PC-3 (cell line): ENCODE measurements around the gene PPP1R16B. TPM values are rescaled to one million over a fixed set of nuclear protein-coding genes. Genes with fewer than 3 reads are reported as not detected.

Experiments used
- ATAC-seq: fragments of 200-7000 bp; cut with Tn5 transposase; 2 replicates; pipeline ENCODE4 v1.9.1; 2020; ENCODE audit warnings: mild to moderate bottlenecking, moderate library complexity
- BruUV-seq: library from RNA; stranded (reverse); fragments of 400-500 nt; replicated peaks from 2 replicates; lab custom pipeline; 2021; lab: Mats Ljungman, UMichigan
- CTCF ChIA-PET: fragments of 300-600 bp; sonication (Branson Sonifier 250); formaldehyde crosslinking; loops from one replicate; lab custom pipeline; 2022; ENCODE audit warnings: antibody characterized with exemption; lab: Charles Lee
- POLR2A ChIA-PET: fragments of 300-600 bp; sonication (Branson Sonifier 250); formaldehyde crosslinking; loops from one replicate; lab custom pipeline; 2022; ENCODE audit warnings: antibody characterized with exemption; ENCODE audit not compliant: unreplicated experiment; lab: Charles Lee
- DNase-seq: peaks from one replicate; pipeline ENCODE4 v3.0.0-alpha.2; 2015
- H2AFZ ChIP-seq: fragments of 300-600 bp; sonication (generic); 2 replicates; pipeline ENCODE4 v1.6.0; 2016; ENCODE audit warnings: antibody characterized with exemption, low read length
- H3F3A ChIP-seq: fragments of 300-600 bp; sonication (generic); one replicate; pipeline ENCODE4 v1.6.0; 2017; ENCODE audit warnings: antibody characterized with exemption, low read length, control low read depth, mild to moderate bottlenecking; ENCODE audit not compliant: unreplicated experiment
- H3K27ac ChIP-seq: fragments of 300-600 bp; sonication (generic); 2 replicates; pipeline ENCODE4 v1.5.1; 2016; ENCODE audit warnings: mild to moderate bottlenecking, low read length
- H3K27me3 ChIP-seq: fragments of 300-600 bp; sonication (generic); 2 replicates; pipeline ENCODE4 v1.6.1; 2016; ENCODE audit warnings: low read length, mixed read lengths
- H3K36me3 ChIP-seq: fragments of 300-600 bp; sonication (generic); 2 replicates; pipeline ENCODE4 v1.6.1; 2016; ENCODE audit warnings: low read depth, mixed run types, low read length, mixed read lengths
- H3K4me1 ChIP-seq: fragments of 300-600 bp; sonication (generic); 2 replicates; pipeline ENCODE4 v1.5.1; 2016; ENCODE audit warnings: low read length; ENCODE audit not compliant: insufficient read depth
- H3K4me2 ChIP-seq: fragments of 300-600 bp; sonication (generic); 2 replicates; pipeline ENCODE4 v1.6.0; 2016; ENCODE audit warnings: low read length
- H3K4me3 ChIP-seq: fragments of 300-600 bp; sonication (generic); 2 replicates; pipeline ENCODE4 v1.5.1; 2016; ENCODE audit warnings: mild to moderate bottlenecking, low read length, mixed read lengths
- H3K79me2 ChIP-seq: fragments of 300-600 bp; sonication (generic); 2 replicates; pipeline ENCODE4 v1.6.1; 2017; ENCODE audit warnings: low read length, mixed read lengths
- H3K9ac ChIP-seq: fragments of 300-600 bp; sonication (generic); 2 replicates; pipeline ENCODE4 v1.6.0; 2016; ENCODE audit warnings: mild to moderate bottlenecking, low read length
- H3K9me2 ChIP-seq: fragments of 300-600 bp; sonication (generic); replicated peaks from 2 replicates; pipeline ENCODE4 v1.6.1; 2016; ENCODE audit warnings: mixed run types, low read length, mixed read lengths
- H3K9me3 ChIP-seq: fragments of 300-600 bp; sonication (generic); 2 replicates; pipeline ENCODE4 v1.6.1; 2016; ENCODE audit warnings: low read length, mixed read lengths
- H4K20me1 ChIP-seq: fragments of 300-600 bp; sonication (generic); 2 replicates; pipeline ENCODE4 v1.6.1; 2016; ENCODE audit warnings: low read length, mixed read lengths
- EZH2 ChIP-seq: fragments of 300-600 bp; sonication (generic); IDR thresholded peaks from one replicate; pipeline ENCODE4 v1.6.1; 2017; ENCODE audit warnings: antibody characterized with exemption, mild to moderate bottlenecking, low read length; ENCODE audit not compliant: unreplicated experiment
- EZH2phosphoT487 ChIP-seq: fragments of 300-600 bp; sonication (generic); IDR thresholded peaks from 2 replicates; pipeline ENCODE4 v1.6.1; 2018; ENCODE audit warnings: mild to moderate bottlenecking, antibody characterized with exemption, low read length, borderline replicate concordance
- intact Hi-C: fragments of 100-400 bp; cut with micrococcal nuclease; formaldehyde crosslinking; loops from 2 replicates; pipeline ENCODE4 v1.9.0; 2023
- total RNA-seq: library from RNA; depleted of rRNA; stranded (reverse); fragments of >200 nt; gene quantifications from 2 replicates; pipeline ENCODE4 v1.2.3, GENCODE V29; 2014
- TF ChIP-seq, protein P1 (sequence below): fragments of 300-600 bp; sonication (generic); conservative IDR thresholded peaks from 2 replicates; pipeline ENCODE4 v1.5.1; 2017; ENCODE audit warnings: antibody characterized with exemption, low read depth, mild to moderate bottlenecking, low read length

Gene PPP1R16B
- total RNA-seq, 1 experiment from 2014 or later: 0.04 TPM

DNA sequence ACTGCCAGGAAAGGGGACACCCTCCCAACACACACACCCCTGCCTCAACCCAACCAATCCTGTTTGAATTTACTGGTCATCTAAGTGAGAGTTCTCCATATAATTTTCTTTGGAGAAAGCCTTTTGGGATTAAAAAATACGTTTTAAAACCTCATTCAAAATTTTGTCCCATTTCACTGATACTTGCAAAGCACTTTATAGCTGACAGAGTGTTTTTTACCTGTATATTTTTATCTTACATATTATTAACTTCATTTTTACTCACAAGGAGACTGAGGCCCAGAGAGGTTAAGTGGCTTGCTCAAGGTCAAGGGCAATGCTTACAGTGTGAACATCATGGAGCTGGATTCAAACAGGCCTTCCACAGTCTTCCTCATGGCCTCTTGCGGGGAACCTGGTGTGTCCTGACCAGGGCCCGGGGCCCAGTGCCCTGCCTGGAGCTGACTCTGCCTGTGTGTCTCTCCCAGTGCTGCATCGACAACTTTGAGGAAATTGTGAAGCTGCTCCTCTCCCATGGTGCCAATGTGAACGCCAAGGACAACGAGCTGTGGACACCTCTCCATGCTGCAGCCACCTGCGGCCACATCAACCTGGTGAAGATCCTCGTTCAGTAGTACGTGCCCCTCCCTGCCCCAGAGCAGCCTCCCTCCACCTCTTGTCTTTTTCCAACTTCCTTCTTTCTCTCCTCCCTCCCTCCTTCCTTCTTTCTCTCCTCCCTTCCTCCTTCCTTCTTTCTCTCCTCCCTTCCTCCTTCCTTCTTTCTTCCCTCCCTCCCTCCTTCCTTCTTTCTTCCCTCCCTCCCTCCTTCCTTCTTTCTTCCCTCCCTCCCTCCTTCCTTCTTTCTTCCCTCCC is 89.8 kb downstream of the PPP1R16B start:
- no peaks in the 10 kb centered on the region for H4K20me1 ChIP-seq
- H3K9me3 ChIP-seq: no peaks in the 10 kb centered on the region
- H3K27me3 ChIP-seq: peaks cover 14% of the 10 kb centered on the region; the same call in 1 of the 2 replicates
- no peaks in the 10 kb centered on the region for H3F3A ChIP-seq
- H3K4me2 ChIP-seq: no peak overlapping the region
- TF ChIP-seq EZH2: no peak
- no peak for TF ChIP-seq EZH2phosphoT487
- TF ChIP-seq, protein P1, sequence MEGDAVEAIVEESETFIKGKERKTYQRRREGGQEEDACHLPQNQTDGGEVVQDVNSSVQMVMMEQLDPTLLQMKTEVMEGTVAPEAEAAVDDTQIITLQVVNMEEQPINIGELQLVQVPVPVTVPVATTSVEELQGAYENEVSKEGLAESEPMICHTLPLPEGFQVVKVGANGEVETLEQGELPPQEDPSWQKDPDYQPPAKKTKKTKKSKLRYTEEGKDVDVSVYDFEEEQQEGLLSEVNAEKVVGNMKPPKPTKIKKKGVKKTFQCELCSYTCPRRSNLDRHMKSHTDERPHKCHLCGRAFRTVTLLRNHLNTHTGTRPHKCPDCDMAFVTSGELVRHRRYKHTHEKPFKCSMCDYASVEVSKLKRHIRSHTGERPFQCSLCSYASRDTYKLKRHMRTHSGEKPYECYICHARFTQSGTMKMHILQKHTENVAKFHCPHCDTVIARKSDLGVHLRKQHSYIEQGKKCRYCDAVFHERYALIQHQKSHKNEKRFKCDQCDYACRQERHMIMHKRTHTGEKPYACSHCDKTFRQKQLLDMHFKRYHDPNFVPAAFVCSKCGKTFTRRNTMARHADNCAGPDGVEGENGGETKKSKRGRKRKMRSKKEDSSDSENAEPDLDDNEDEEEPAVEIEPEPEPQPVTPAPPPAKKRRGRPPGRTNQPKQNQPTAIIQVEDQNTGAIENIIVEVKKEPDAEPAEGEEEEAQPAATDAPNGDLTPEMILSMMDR: no peak
- intact Hi-C loops: no loop called here
- POLR2A ChIA-PET: no interaction called here
- BruUV-seq: no TSS peak
- H3K4me1 ChIP-seq: peaks cover 4% of the 10 kb centered on the region; the same call in 1 of the 2 replicates
- H3K4me3 ChIP-seq: no peak overlapping the region
- H3K36me3 ChIP-seq: no peaks in the 10 kb centered on the region
- H3K9ac ChIP-seq: no peak overlapping the region
- CTCF ChIA-PET: interaction anchor here (0.6 kb wide), 1 partner anchor 18 kb away, joined by 3 read pairs; no protein-coding TSS in a partner anchor
- H3K79me2 ChIP-seq: no peaks in the 10 kb centered on the region
- H2AFZ ChIP-seq: no peak overlapping the region
- DNase-seq (no peak), ATAC-seq (no peak)
- H3K9me2 ChIP-seq: no peaks in the 10 kb centered on the region
- H3K27ac ChIP-seq: no peak overlapping the region

DNA sequence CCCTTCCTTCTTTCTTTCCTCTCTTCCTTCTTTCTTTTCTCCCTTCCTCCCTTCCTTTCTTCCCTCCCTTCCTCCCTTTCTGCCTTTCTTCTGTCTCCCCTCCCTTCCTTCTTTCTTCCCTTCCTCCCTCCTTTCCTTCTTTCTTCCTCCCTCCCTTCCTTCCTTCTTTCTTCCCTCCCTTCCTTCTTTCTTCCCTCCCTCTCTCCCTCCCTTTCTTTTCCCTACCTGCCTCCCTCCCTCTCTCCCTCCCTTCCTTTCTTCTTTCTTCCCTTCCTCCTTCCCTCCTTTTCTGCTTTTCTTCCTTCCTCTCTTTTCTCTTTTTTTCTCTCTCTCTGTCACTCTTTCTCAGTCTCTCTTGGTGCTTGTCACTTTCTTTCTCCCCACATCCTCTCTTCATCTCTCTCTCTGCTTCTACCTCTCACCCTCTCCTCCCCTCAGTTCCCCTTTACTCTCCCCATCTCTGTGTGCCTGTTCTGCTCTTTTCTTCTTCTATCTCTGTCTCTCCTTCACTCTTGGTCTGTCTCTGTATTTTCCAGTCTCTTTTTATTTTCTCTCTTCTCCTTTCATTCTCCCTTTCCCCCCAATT is 90.6 kb downstream of the PPP1R16B start:
- ChIA-PET POLR2A (no interaction called here), CTCF (no interaction called here)
- H3K9me3 ChIP-seq: no peaks in the 10 kb centered on the region
- TF ChIP-seq EZH2phosphoT487: no peak
- TF ChIP-seq, protein P1: no peak
- no peak for TF ChIP-seq EZH2
- no peaks in the 10 kb centered on the region for H3K79me2 ChIP-seq
- no peak overlapping the region for H2AFZ ChIP-seq
- DNase-seq (no peak), ATAC-seq (no peak)
- H3K4me2 ChIP-seq: no peak overlapping the region
- no peaks in the 10 kb centered on the region for H3K36me3 ChIP-seq
- BruUV-seq: no TSS peak
- H3F3A ChIP-seq: no peaks in the 10 kb centered on the region
- no peaks in the 10 kb centered on the region for H4K20me1 ChIP-seq
- no peak overlapping the region for H3K9ac ChIP-seq
- H3K27me3 ChIP-seq: peaks cover 20% of the 10 kb centered on the region
- H3K9me2 ChIP-seq: no peaks in the 10 kb centered on the region
- intact Hi-C loops: no loop called here
- no peak overlapping the region for H3K4me3 ChIP-seq
- peaks cover 4% of the 10 kb centered on the region; the same call in 1 of the 2 replicates for H3K4me1 ChIP-seq
- H3K27ac ChIP-seq: no peak overlapping the region
